ENCODE results near the gene NLRP8. TPM values are rescaled to one million over a fixed set of nuclear protein-coding genes. Genes with fewer than 3 reads are reported as not detected.

Gene NLRP8
- not detected for total RNA-seq

DNA sequence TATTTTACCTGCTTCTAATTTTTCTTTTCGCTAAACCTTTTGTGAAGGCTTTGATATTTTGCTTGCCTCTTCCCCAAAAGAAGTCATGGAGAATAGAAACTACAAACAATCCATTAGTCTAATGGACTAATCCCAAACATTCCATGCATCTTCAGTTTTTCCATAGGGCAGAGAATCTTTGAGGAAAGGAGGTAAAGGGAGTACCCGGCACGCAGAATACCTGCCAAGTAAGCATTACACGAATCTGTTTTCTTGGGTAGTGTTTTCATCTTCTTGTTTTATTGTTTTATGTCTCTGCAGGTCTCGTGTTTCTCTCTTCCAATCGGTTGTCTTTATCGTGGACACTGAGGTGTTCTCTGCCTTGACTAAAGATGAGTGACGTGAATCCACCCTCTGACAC lies at the start of gene NLRP8:
NLRP8 (plus strand) TSS at position 301 of the 400 bp plus-strand sequence.
- TF ChIP-seq EP300 (IDR thresholded peaks at IDR 0.05) = no peak
- no peak for TF ChIP-seq CTCF (IDR thresholded peaks at IDR 0.05)
- no peak within 1 kb of the TSS for H3K27ac ChIP-seq
- H3K36me3 ChIP-seq = no peaks in the 10 kb centered on the region
- peaks cover 0 to 61% (median 1%) of the 10 kb centered on the region in 4 donors for H3K9me3 ChIP-seq
- H3K27me3 ChIP-seq = no peaks in the 10 kb centered on the region
- H3K4me1 ChIP-seq = no peaks in the 10 kb centered on the region
- 80 to 81% methylated on average over 8 of the region's 8 CpGs for WGBS, 2 donors
- H3K4me3 ChIP-seq = no peak within 1 kb of the TSS
- no peak for DNase-seq (ENCODE audit: low spot score in 2 of 2)

GRCh38 chr19:55898911-55899310 lies 48.7 kb upstream of the NLRP8 start:
- DNase-seq (ENCODE audit: low spot score in 2 of 2) = no peak

GRCh38 chr19:55901369-55902079 lies 46.1 kb upstream of the NLRP8 start:
- H3K36me3 ChIP-seq = no peaks in the 10 kb centered on the region
- TF ChIP-seq EP300 (IDR thresholded peaks at IDR 0.05) = no peak
- TF ChIP-seq POLR2A (IDR thresholded peaks at IDR 0.05) = no peak
- TF ChIP-seq CTCF (IDR thresholded peaks at IDR 0.05) = no peak
- no peak overlapping the region for H3K27ac ChIP-seq
- H3K4me1 ChIP-seq = no peaks in the 10 kb centered on the region
- no peaks in the 10 kb centered on the region for H3K27me3 ChIP-seq
- DNase-seq (ENCODE audit: low spot score in 2 of 2) = no peak
- H3K9me3 ChIP-seq = peaks cover 0 to 38% (median 0%) of the 10 kb centered on the region in 4 donors
- H3K4me3 ChIP-seq = no peak overlapping the region
- 71 to 79% methylated on average over 13 of the region's 13 CpGs for WGBS, 2 donors

More at GRCh38 chr19:55898911-55899310, 48.7 kb upstream of the NLRP8 start:
- no peak overlapping the region for H3K4me3 ChIP-seq
- H3K36me3 ChIP-seq = no peaks in the 10 kb centered on the region
- H3K27me3 ChIP-seq = no peaks in the 10 kb centered on the region
- H3K27ac ChIP-seq = no peak overlapping the region
- TF ChIP-seq POLR2A (IDR thresholded peaks at IDR 0.05) (no peak), EP300 (IDR thresholded peaks at IDR 0.05) (no peak), CTCF (IDR thresholded peaks at IDR 0.05) (no peak)
- H3K9me3 ChIP-seq = peaks cover 0 to 37% (median 0%) of the 10 kb centered on the region in 4 donors
- 78 to 82% methylated on average over 12 of the region's 12 CpGs for WGBS, 2 donors
- no peaks in the 10 kb centered on the region for H3K4me1 ChIP-seq

GRCh38 chr19:55902080-55902751 lies 45.4 kb upstream of the NLRP8 start:
- Histone ChIP-seq H3K4me3 (no peak overlapping the region), H3K27me3 (no peaks in the 10 kb centered on the region), H3K27ac (no peak overlapping the region), H3K4me1 (no peaks in the 10 kb centered on the region), H3K36me3 (no peaks in the 10 kb centered on the region), H3K9me3 (peaks cover 0 to 35% (median 0%) of the 10 kb centered on the region in 4 donors)
- 76 to 84% methylated on average over 8 to 9 of the region's 9 CpGs for WGBS, 2 donors
- TF ChIP-seq POLR2A (IDR thresholded peaks at IDR 0.05) (no peak), EP300 (IDR thresholded peaks at IDR 0.05) (no peak), CTCF (IDR thresholded peaks at IDR 0.05) (no peak)
- DNase-seq (ENCODE audit: low spot score in 2 of 2) = no peak

DNA sequence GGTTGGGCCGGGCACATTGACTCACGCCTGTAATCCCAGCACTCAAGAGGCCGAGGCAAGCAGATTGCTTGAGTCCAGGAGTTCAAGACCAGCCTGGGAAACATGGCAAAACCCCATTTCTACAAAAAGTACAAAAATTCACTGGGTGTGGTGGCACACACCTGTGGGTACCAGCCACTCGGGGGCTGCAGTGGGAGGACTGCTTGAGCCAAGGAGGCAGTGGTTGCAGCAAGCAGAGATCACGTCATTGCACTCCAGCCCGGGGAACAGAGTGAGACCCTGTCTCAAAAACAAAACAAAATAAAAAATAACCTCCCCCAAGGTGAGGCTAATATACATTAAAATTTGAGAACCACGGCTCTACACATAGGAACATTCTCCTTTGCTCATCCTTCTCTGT lies 40.3 kb upstream of the NLRP8 start:
- no peaks in the 10 kb centered on the region for H3K27me3 ChIP-seq
- TF ChIP-seq CTCF (IDR thresholded peaks at IDR 0.05) (no peak), POLR2A (IDR thresholded peaks at IDR 0.05) (no peak), EP300 (IDR thresholded peaks at IDR 0.05) (no peak)
- 77 to 78% methylated on average over 7 of the region's 7 CpGs for WGBS, 2 donors
- no peak for DNase-seq (ENCODE audit: low spot score in 2 of 2)
- no peaks in the 10 kb centered on the region for H3K4me1 ChIP-seq
- H3K9me3 ChIP-seq = peaks cover 0 to 42% (median 0%) of the 10 kb centered on the region in 4 donors
- no peaks in the 10 kb centered on the region for H3K36me3 ChIP-seq
- H3K27ac ChIP-seq = no peak overlapping the region
- H3K4me3 ChIP-seq = no peak overlapping the region

Data from tibial nerve (tissue), 4 donors.